ENCODE results near the gene GRID1.

DNA sequence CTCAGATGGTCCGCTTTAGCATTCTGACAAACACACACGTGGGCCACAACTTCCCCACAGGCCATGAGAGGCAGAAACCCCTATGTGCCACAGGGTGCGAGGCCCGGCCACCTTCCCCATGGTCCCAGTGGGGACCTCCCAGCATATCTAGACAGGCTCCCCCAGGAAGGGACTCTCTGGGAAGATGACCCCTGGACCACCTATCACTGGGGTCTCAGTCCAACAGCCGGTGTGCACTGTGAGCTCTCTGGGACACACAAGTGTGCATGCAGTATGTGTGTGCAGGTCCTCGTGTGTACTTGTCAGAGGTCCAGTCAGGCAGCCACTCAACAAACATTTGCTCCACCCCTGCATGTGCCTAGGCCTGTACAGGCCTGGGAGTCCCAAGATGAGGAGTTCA is 18.7 kb downstream of the GRID1 start:
- no peak for TF ChIP-seq POLR2A (IDR thresholded peaks at IDR 0.05)
- TF ChIP-seq, protein P1, sequence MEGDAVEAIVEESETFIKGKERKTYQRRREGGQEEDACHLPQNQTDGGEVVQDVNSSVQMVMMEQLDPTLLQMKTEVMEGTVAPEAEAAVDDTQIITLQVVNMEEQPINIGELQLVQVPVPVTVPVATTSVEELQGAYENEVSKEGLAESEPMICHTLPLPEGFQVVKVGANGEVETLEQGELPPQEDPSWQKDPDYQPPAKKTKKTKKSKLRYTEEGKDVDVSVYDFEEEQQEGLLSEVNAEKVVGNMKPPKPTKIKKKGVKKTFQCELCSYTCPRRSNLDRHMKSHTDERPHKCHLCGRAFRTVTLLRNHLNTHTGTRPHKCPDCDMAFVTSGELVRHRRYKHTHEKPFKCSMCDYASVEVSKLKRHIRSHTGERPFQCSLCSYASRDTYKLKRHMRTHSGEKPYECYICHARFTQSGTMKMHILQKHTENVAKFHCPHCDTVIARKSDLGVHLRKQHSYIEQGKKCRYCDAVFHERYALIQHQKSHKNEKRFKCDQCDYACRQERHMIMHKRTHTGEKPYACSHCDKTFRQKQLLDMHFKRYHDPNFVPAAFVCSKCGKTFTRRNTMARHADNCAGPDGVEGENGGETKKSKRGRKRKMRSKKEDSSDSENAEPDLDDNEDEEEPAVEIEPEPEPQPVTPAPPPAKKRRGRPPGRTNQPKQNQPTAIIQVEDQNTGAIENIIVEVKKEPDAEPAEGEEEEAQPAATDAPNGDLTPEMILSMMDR (IDR thresholded peaks at IDR 0.05): no peak

Data from Peyer's patch (tissue), 4 donors.